Mesenchymal stem cell (in vitro differentiated cells and primary cell): ENCODE data around the gene ZNF410.

Source experiments
- DNase-seq: peaks from one replicate; pipeline ENCODE4 v3.0.0-alpha.2; 2013
- H2AFZ ChIP-seq: one replicate; pipeline ENCODE4 v1.6.1; 2013; ENCODE audit warnings: low read depth, mild to moderate bottlenecking, control low read depth, inconsistent platforms, low read length, moderate library complexity
- H2AK5ac ChIP-seq: 2 replicates; pipeline ENCODE4 v1.6.1; 2013; ENCODE audit warnings: low read length, moderate library complexity, mild to moderate bottlenecking, inconsistent platforms; ENCODE audit not compliant: severe bottlenecking
- H2BK120ac ChIP-seq: one replicate; pipeline ENCODE4 v1.6.1; 2013; ENCODE audit warnings: low read depth, mild to moderate bottlenecking, inconsistent platforms, low read length, moderate library complexity
- H2BK12ac ChIP-seq, 2 experiments: one replicate each; pipeline ENCODE4 v1.6.1; 2013; ENCODE audit warnings: inconsistent platforms in 2 of 2, low read length in 2 of 2, mild to moderate bottlenecking in 2 of 2, moderate library complexity in 2 of 2, control low read depth in 1 of 2
- H2BK15ac ChIP-seq: one replicate; pipeline ENCODE4 v1.6.1; 2013; ENCODE audit warnings: mild to moderate bottlenecking, low read depth, inconsistent platforms; ENCODE audit not compliant: poor library complexity, severe bottlenecking
- H2BK5ac ChIP-seq: 2 replicates; pipeline ENCODE4 v1.6.1; 2013; ENCODE audit warnings: low read depth, mild to moderate bottlenecking, low read length, control low read depth, inconsistent platforms; ENCODE audit not compliant: poor library complexity, severe bottlenecking
- H3K14ac ChIP-seq, 2 experiments: one replicate each; pipeline ENCODE4 v1.6.1; 2013; ENCODE audit warnings: inconsistent platforms in 2 of 2, low read length in 2 of 2, control low read depth in 1 of 2, mild to moderate bottlenecking in 1 of 2, moderate library complexity in 1 of 2
- H3K18ac ChIP-seq, 2 experiments: one replicate each; pipeline ENCODE4 v1.6.1; 2013; ENCODE audit warnings: inconsistent platforms in 2 of 2, low read length in 2 of 2, control low read depth in 1 of 2, low read depth in 1 of 2, mild to moderate bottlenecking in 1 of 2
- H3K23ac ChIP-seq, 2 experiments: one replicate each; pipeline ENCODE4 v1.6.1; 2013; ENCODE audit warnings: inconsistent platforms in 2 of 2, low read length in 2 of 2, mild to moderate bottlenecking in 2 of 2, moderate library complexity in 2 of 2, control low read depth in 1 of 2
- H3K27ac ChIP-seq: 2 replicates; pipeline ENCODE4 v1.5.1; 2013; ENCODE audit warnings: mild to moderate bottlenecking, moderate library complexity, low read length, control low read depth, inconsistent platforms; ENCODE audit not compliant: poor library complexity, severe bottlenecking
- H3K27me3 ChIP-seq, 2 experiments: 2 replicates each; pipeline versions ENCODE4 v1.6.1 to v1.7.0; 2013; ENCODE audit warnings: low read length in 2 of 2, mild to moderate bottlenecking in 2 of 2, moderate library complexity in 2 of 2, control low read depth in 1 of 2, inconsistent platforms in 1 of 2; ENCODE audit not compliant: control insufficient read depth in 1 of 2, insufficient read depth in 1 of 2
- H3K36me3 ChIP-seq, 2 experiments: 2 replicates each; pipeline versions ENCODE4 v1.6.1 to v1.7.0; 2013; ENCODE audit warnings: low read length in 2 of 2, control low read depth in 1 of 2, inconsistent platforms in 1 of 2, low read depth in 1 of 2, mild to moderate bottlenecking in 1 of 2; ENCODE audit not compliant: insufficient read depth in 2 of 2, control insufficient read depth in 1 of 2
- H3K4ac ChIP-seq, 2 experiments: one replicate each; pipeline ENCODE4 v1.6.1; 2013; ENCODE audit warnings: inconsistent platforms in 2 of 2, low read length in 2 of 2, mild to moderate bottlenecking in 2 of 2, moderate library complexity in 2 of 2, control low read depth in 1 of 2, low read depth in 1 of 2
- H3K4me1 ChIP-seq: 2 replicates; pipeline ENCODE4 v1.6.1; 2013; ENCODE audit warnings: low read depth, low read length, control low read depth; ENCODE audit not compliant: control insufficient read depth, insufficient read depth
- H3K4me2 ChIP-seq: 2 replicates; pipeline ENCODE4 v1.6.1; 2013; ENCODE audit warnings: low read length, mild to moderate bottlenecking, inconsistent platforms; ENCODE audit not compliant: poor library complexity, severe bottlenecking
- H3K4me3 ChIP-seq, 2 experiments: 2 replicates each; pipeline versions ENCODE4 v1.5.1 to v1.7.0; 2013; ENCODE audit warnings: low read length in 2 of 2, mild to moderate bottlenecking in 2 of 2, control low read depth in 1 of 2, low read depth in 1 of 2; ENCODE audit not compliant: insufficient read depth in 1 of 2
- H3K79me1 ChIP-seq: replicated peaks from 2 replicates; pipeline ENCODE4 v1.6.1; 2013; ENCODE audit warnings: mild to moderate bottlenecking, control low read depth, low read length, inconsistent platforms; ENCODE audit not compliant: poor library complexity, severe bottlenecking
- H3K9ac ChIP-seq: 2 replicates; pipeline ENCODE4 v1.7.0; 2013; ENCODE audit warnings: mild to moderate bottlenecking, low read length, moderate library complexity
- H3K9me3 ChIP-seq: 2 replicates; pipeline ENCODE4 v1.7.0; 2013; ENCODE audit warnings: mild to moderate bottlenecking, low read length; ENCODE audit not compliant: control insufficient read depth
- H4K8ac ChIP-seq: one replicate; pipeline ENCODE4 v1.6.1; 2013; ENCODE audit warnings: inconsistent platforms, mild to moderate bottlenecking, low read length, moderate library complexity
- H4K91ac ChIP-seq: one replicate; pipeline ENCODE4 v1.6.1; 2013; ENCODE audit warnings: mild to moderate bottlenecking, low read length, inconsistent platforms
- WGBS: methylation state at CpG from one replicate; pipeline ENCODE4 v1.1.7; 2013; ENCODE audit warnings: mixed read lengths; 5-methylcytosine and 5-hydroxymethylcytosine counted together

The ZNF410 gene

DNA sequence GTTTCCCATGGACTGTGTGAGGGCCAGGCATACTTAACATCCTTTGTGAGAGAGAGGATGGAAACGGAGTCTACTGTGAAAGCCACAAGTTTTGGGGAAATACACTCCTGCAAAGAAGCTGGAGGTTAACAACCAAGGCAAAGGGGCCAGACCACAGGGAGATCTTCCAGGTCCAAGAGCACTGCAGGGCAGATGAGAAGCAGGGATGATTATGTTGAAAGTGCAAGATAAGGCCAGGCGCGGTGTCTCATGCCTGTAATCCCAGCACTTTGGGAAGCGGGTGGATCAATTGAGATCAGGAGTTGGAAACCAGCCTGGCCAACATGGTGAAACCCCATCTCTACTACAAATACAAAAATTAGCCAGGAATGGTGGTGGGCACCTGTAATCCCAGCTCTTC is 78.6 kb downstream of the ZNF410 start:
- no peak overlapping the region for H2BK15ac ChIP-seq
- no peaks in the 10 kb centered on the region for H3K79me1 ChIP-seq
- no peak overlapping the region for H3K9ac ChIP-seq
- no peak overlapping the region for H2BK5ac ChIP-seq
- H3K9me3 ChIP-seq = no peaks in the 10 kb centered on the region
- no peak overlapping the region for H4K91ac ChIP-seq
- H2AK5ac ChIP-seq = no peak overlapping the region
- no peaks in the 10 kb centered on the region for H3K27me3 ChIP-seq
- H3K4me1 ChIP-seq = no peaks in the 10 kb centered on the region
- H3K36me3 ChIP-seq = peaks cover 35 to 73% of the 10 kb centered on the region in 2 experiments
- H4K8ac ChIP-seq = no peak overlapping the region
- H2BK120ac ChIP-seq = no peak overlapping the region
- no peak overlapping the region for H3K18ac ChIP-seq
- H3K14ac ChIP-seq = no peak overlapping the region
- H3K27ac ChIP-seq = no peak overlapping the region
- no peak overlapping the region for H3K4me2 ChIP-seq
- no peak for DNase-seq
- no peak overlapping the region for H2BK12ac ChIP-seq
- H3K23ac ChIP-seq = no peak overlapping the region
- no peak overlapping the region for H3K4me3 ChIP-seq
- no peak overlapping the region for H2AFZ ChIP-seq
- H3K4ac ChIP-seq = no peak overlapping the region
- WGBS = 100% methylated on average over 4 of the region's 4 CpGs

DNA sequence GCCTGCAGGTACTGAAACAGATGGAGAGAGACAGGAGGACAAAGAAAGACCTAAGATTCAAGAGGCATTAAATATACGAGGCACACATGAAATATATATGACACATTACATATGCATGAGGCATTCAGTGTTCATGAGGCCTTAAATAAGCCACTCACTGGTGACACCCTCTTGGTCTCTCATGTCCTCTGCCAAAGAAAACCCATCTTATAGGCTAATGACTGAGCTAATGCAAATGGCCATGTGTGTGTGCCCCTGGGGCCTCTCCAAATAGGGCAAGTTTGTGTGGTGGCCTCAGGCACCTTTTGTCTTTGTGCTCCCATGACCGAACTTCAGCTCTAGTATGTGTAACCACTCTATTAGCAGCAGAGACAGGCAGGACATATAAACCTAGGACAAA is 82.2 kb downstream of the ZNF410 start:
- Histone ChIP-seq H2AK5ac (no peak overlapping the region), H3K9ac (no peak overlapping the region), H2BK15ac (no peak overlapping the region), H3K27ac (no peak overlapping the region), H3K14ac (no peak overlapping the region), H3K4me2 (no peak overlapping the region), H3K23ac (no peak overlapping the region), H3K9me3 (no peaks in the 10 kb centered on the region), H3K4me1 (peaks cover 4% of the 10 kb centered on the region), H4K91ac (no peak overlapping the region), H2AFZ (no peak overlapping the region), H2BK120ac (no peak overlapping the region), H3K18ac (no peak overlapping the region), H3K4me3 (no peak overlapping the region), H2BK12ac (no peak overlapping the region), H2BK5ac (no peak overlapping the region), H4K8ac (no peak overlapping the region), H3K79me1 (no peaks in the 10 kb centered on the region), H3K36me3 (peaks cover 31 to 67% of the 10 kb centered on the region in 2 experiments), H3K27me3 (no peaks in the 10 kb centered on the region), H3K4ac (no peak overlapping the region)
- WGBS = 90% methylated on average over 2 of the region's 2 CpGs
- DNase-seq = no peak

DNA sequence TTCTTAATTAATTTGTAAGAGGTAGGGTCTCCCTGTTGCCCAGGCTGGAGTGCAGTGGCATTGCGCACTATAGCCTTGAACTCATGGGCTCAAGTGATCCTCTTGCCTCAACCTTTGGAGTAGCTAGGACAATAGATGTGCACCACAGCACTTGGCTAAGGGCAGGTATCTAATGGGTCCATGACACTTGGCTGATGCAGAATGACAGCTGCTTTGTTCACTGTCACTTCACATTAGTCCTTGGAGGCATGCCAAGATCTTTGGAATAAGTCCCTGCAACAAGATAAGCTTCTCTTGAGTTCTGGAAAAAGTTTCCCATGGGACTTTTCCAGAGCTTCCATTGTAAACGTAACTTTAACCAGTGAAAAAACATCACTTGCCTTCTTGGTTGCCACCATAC is 86.8 kb downstream of the ZNF410 start:
- no peak overlapping the region for H3K27ac ChIP-seq
- H3K18ac ChIP-seq = no peak overlapping the region
- H3K27me3 ChIP-seq = no peaks in the 10 kb centered on the region
- H2BK120ac ChIP-seq = no peak overlapping the region
- 81% methylated on average over 2 of the region's 2 CpGs for WGBS
- H3K23ac ChIP-seq = no peak overlapping the region
- no peak overlapping the region for H2BK15ac ChIP-seq
- DNase-seq = no peak
- H3K36me3 ChIP-seq = peaks cover 24 to 70% of the 10 kb centered on the region in 2 experiments
- no peaks in the 10 kb centered on the region for H3K79me1 ChIP-seq
- no peak overlapping the region for H4K91ac ChIP-seq
- H2AFZ ChIP-seq = no peak overlapping the region
- no peak overlapping the region for H3K9ac ChIP-seq
- peaks cover 11% of the 10 kb centered on the region for H3K4me1 ChIP-seq
- no peak overlapping the region for H2AK5ac ChIP-seq
- no peak overlapping the region for H2BK12ac ChIP-seq
- H4K8ac ChIP-seq = no peak overlapping the region
- H3K4me2 ChIP-seq = no peak overlapping the region
- H2BK5ac ChIP-seq = no peak overlapping the region
- no peaks in the 10 kb centered on the region for H3K9me3 ChIP-seq
- no peak overlapping the region for H3K4me3 ChIP-seq
- H3K4ac ChIP-seq = peak overlapping the region in 1 of 2 experiments; percentile 13
- no peak overlapping the region for H3K14ac ChIP-seq

GRCh38 chr14:73976125-73976524 is 89.5 kb downstream of the ZNF410 start:
- Histone ChIP-seq H3K9ac (no peak overlapping the region), H3K4ac (peak overlapping the region in 1 of 2 experiments; percentile 13), H3K4me1 (peaks cover 14% of the 10 kb centered on the region), H3K79me1 (no peaks in the 10 kb centered on the region), H2BK15ac (peak overlapping the region; percentile 21), H2BK12ac (no peak overlapping the region), H3K14ac (no peak overlapping the region), H3K4me2 (no peak overlapping the region), H2AK5ac (no peak overlapping the region), H4K91ac (peak overlapping the region; percentile 18), H2AFZ (no peak overlapping the region), H3K27me3 (no peaks in the 10 kb centered on the region), H3K9me3 (no peaks in the 10 kb centered on the region), H3K27ac (no peak overlapping the region), H2BK120ac (no peak overlapping the region), H3K18ac (no peak overlapping the region), H3K4me3 (no peak overlapping the region), H3K23ac (no peak overlapping the region), H4K8ac (no peak overlapping the region), H2BK5ac (no peak overlapping the region), H3K36me3 (peaks cover 11 to 50% of the 10 kb centered on the region in 2 experiments)
- WGBS = 94% methylated on average over 6 of the region's 6 CpGs
- no peak for DNase-seq
